Keratinocyte (primary cell): ENCODE data around the gene CXorf58. TPM values are rescaled to one million over a fixed set of nuclear protein-coding genes. Genes with fewer than 3 reads are reported as not detected.

ENCODE experiments used
- DNase-seq: peaks from one replicate; pipeline ENCODE4 v3.0.0-alpha.2; 2011; ENCODE audit warnings: low read depth, missing footprints, low spot score
- FAIRE-seq: peaks from 2 replicates; lab custom pipeline; 2011; peaks lifted over from hg19 to GRCh38; lab: Jason Lieb, UNC
- H2AFZ ChIP-seq: 2 replicates; pipeline ENCODE4 v1.6.0; 2012; ENCODE audit warnings: low read length, control low read depth, inconsistent platforms; ENCODE audit not compliant: control insufficient read depth
- H3K27ac ChIP-seq: 2 replicates; pipeline ENCODE4 v1.5.1; 2011; ENCODE audit warnings: low read length; ENCODE audit not compliant: control insufficient read depth, insufficient read depth
- H3K27me3 ChIP-seq: 3 replicates; pipeline ENCODE4 v1.6.0; 2011; ENCODE audit warnings: low read length; ENCODE audit not compliant: control insufficient read depth, insufficient read depth; ENCODE audit errors: extremely low read depth
- H3K36me3 ChIP-seq, 2 experiments: 2 replicates in 1 of 2; 3 replicates in 1 of 2; pipeline ENCODE4 v1.5.1; 2011; ENCODE audit warnings: low read length in 2 of 2, mild to moderate bottlenecking in 1 of 2; ENCODE audit not compliant: control insufficient read depth in 2 of 2, insufficient read depth in 2 of 2; ENCODE audit errors: extremely low read depth in 1 of 2
- H3K4me1 ChIP-seq: 3 replicates; pipeline ENCODE4 v1.5.1; 2011; ENCODE audit warnings: low read length; ENCODE audit not compliant: control insufficient read depth, insufficient read depth; ENCODE audit errors: extremely low read depth
- H3K4me2 ChIP-seq: 3 replicates; pipeline ENCODE4 v1.6.0; 2011; ENCODE audit warnings: low read depth, low read length; ENCODE audit not compliant: control insufficient read depth, insufficient read depth; ENCODE audit errors: extremely low read depth
- H3K4me3 ChIP-seq, 3 experiments: fragments of 200-600 bp in 1 of 3; sonication (generic) in 1 of 3; 2 replicates in 2 of 3; 3 replicates in 1 of 3; pipeline ENCODE4 v1.5.1; 2011 to 2016; ENCODE audit warnings: low read length in 3 of 3, mild to moderate bottlenecking in 3 of 3, control low read depth in 2 of 3, inconsistent platforms in 1 of 3, low read depth in 1 of 3, mixed read lengths in 1 of 3, mixed run types in 1 of 3, moderate library complexity in 1 of 3; ENCODE audit not compliant: control insufficient read depth in 2 of 3, insufficient read depth in 2 of 3; ENCODE audit errors: extremely low read depth in 1 of 3
- H3K79me2 ChIP-seq: 2 replicates; pipeline ENCODE4 v1.6.0; 2012; ENCODE audit warnings: low read length; ENCODE audit not compliant: control insufficient read depth, insufficient read depth
- H3K9ac ChIP-seq: 3 replicates; pipeline ENCODE4 v1.6.0; 2011; ENCODE audit warnings: low read length; ENCODE audit not compliant: control insufficient read depth, insufficient read depth; ENCODE audit errors: extremely low read depth
- H3K9me1 ChIP-seq: 3 replicates; pipeline ENCODE4 v1.6.0; 2011; ENCODE audit warnings: low read length; ENCODE audit not compliant: control insufficient read depth, insufficient read depth; ENCODE audit errors: extremely low read depth
- H3K9me3 ChIP-seq: 2 replicates; pipeline ENCODE4 v1.5.1; 2012; ENCODE audit warnings: low read depth, low read length; ENCODE audit not compliant: control insufficient read depth
- H4K20me1 ChIP-seq: 3 replicates; pipeline ENCODE4 v1.6.0; 2011; ENCODE audit warnings: low read length; ENCODE audit not compliant: control insufficient read depth, insufficient read depth; ENCODE audit errors: extremely low read depth
- EZH2 ChIP-seq: IDR thresholded peaks from one replicate; pipeline ENCODE4 v1.6.1; 2012; ENCODE audit warnings: inconsistent platforms, mild to moderate bottlenecking, low read length, moderate library complexity
- dilution Hi-C: fragments of 300-500 bp; cut with MboI; formaldehyde crosslinking; loops from one replicate; pipeline ENCODE4 v1.7.0; 2020; ENCODE audit warnings: low sequenced_read_pairs; ENCODE audit not compliant: extremely low pct_ligation_motif_present
- polyA plus RNA-seq, 5 experiments: library from polyadenylated mRNA; depleted of rRNA in 3 of 5; stranded (reverse) in 3 of 5; stranded (forward) in 1 of 5; unstranded in 1 of 5; fragments of >200 nt; gene quantifications; 1 replicate in 1 of 5; 2 replicates in 3 of 5; 3 replicates in 1 of 5; pipeline versions ENCODE4 v1.2.1 to v1.2.3, GENCODE V29; 2011 to 2012; ENCODE audit warnings: missing spikeins in 2 of 5, low read depth in 1 of 5, low replicate concordance in 1 of 5
- TF ChIP-seq, protein P1 (sequence below), 3 experiments: IDR thresholded peaks in 1 of 3; conservative IDR thresholded peaks in 1 of 3; optimal IDR thresholded peaks in 1 of 3; 2 replicates in 2 of 3; 3 replicates in 1 of 3; pipeline versions ENCODE3 to v1.5.1; 2011; ENCODE audit warnings: low read length in 3 of 3, mild to moderate bottlenecking in 3 of 3, moderate library complexity in 2 of 3, control low read depth in 1 of 3, inconsistent platforms in 1 of 3; ENCODE audit not compliant: insufficient read depth in 2 of 3; ENCODE audit errors: extremely low read depth in 1 of 3

CXorf58 gene
- polyA plus RNA-seq, 1 donor (not counting 4 experiments of a cell fraction or from before 2014, with no cell fraction given): 0.12 TPM

GRCh38 chrX:23953908-23954269 is 46.1 kb downstream of the CXorf58 start:
- Histone ChIP-seq H3K27ac (no peak overlapping the region), H3K36me3 (no peaks in the 10 kb centered on the region), H2AFZ (no peak overlapping the region), H3K9me1 (no peaks in the 10 kb centered on the region), H3K4me2 (no peak overlapping the region), H3K9ac (no peak overlapping the region), H3K27me3 (no peaks in the 10 kb centered on the region), H3K79me2 (no peaks in the 10 kb centered on the region), H3K4me3 (no peak overlapping the region), H4K20me1 (no peaks in the 10 kb centered on the region), H3K9me3 (no peaks in the 10 kb centered on the region), H3K4me1 (no peaks in the 10 kb centered on the region)
- no peak for FAIRE-seq
- dilution Hi-C loops: no loop called here
- no peak for DNase-seq
- TF ChIP-seq EZH2: no peak
- TF ChIP-seq, protein P1, sequence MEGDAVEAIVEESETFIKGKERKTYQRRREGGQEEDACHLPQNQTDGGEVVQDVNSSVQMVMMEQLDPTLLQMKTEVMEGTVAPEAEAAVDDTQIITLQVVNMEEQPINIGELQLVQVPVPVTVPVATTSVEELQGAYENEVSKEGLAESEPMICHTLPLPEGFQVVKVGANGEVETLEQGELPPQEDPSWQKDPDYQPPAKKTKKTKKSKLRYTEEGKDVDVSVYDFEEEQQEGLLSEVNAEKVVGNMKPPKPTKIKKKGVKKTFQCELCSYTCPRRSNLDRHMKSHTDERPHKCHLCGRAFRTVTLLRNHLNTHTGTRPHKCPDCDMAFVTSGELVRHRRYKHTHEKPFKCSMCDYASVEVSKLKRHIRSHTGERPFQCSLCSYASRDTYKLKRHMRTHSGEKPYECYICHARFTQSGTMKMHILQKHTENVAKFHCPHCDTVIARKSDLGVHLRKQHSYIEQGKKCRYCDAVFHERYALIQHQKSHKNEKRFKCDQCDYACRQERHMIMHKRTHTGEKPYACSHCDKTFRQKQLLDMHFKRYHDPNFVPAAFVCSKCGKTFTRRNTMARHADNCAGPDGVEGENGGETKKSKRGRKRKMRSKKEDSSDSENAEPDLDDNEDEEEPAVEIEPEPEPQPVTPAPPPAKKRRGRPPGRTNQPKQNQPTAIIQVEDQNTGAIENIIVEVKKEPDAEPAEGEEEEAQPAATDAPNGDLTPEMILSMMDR (optimal IDR thresholded peaks at IDR 0.05 in 1 of 3, IDR thresholded peaks at IDR 0.05 in 1 of 3, conservative IDR thresholded peaks at IDR 0.05 in 1 of 3; ENCODE audit: extremely low read depth in 1 of 3, insufficient read depth in 2 of 3, low read length in 3 of 3): no peak

- Histone ChIP-seq H3K4me2 (no peak overlapping the region), H3K4me3 (no peak overlapping the region), H3K9me3 (no peaks in the 10 kb centered on the region), H3K27me3 (no peaks in the 10 kb centered on the region), H3K4me1 (no peaks in the 10 kb centered on the region), H3K9me1 (no peaks in the 10 kb centered on the region), H3K36me3 (no peaks in the 10 kb centered on the region), H4K20me1 (no peaks in the 10 kb centered on the region), H3K27ac (no peak overlapping the region), H3K9ac (no peak overlapping the region), H3K79me2 (no peaks in the 10 kb centered on the region), H2AFZ (no peak overlapping the region)
- FAIRE-seq (no peak), DNase-seq (no peak)
- TF ChIP-seq, protein P1 (optimal IDR thresholded peaks at IDR 0.05 in 1 of 3, IDR thresholded peaks at IDR 0.05 in 1 of 3, conservative IDR thresholded peaks at IDR 0.05 in 1 of 3; ENCODE audit: extremely low read depth in 1 of 3, insufficient read depth in 2 of 3, low read length in 3 of 3): no peak
- TF ChIP-seq EZH2: no peak
- dilution Hi-C loops: no loop called here
Measured at GRCh38 chrX:23954396-23954795, 46.6 kb downstream of the CXorf58 start.
